Inflammatory macrophage treated with lipopolysaccharide for 1 hour (primary cell): ENCODE measurements around the gene FBXW7.

Experiments used
- DNase-seq, 2 donors: peaks; one replicate each; pipeline ENCODE4 v3.0.0-alpha.2; 2020 to 2022

Gene FBXW7

DNA sequence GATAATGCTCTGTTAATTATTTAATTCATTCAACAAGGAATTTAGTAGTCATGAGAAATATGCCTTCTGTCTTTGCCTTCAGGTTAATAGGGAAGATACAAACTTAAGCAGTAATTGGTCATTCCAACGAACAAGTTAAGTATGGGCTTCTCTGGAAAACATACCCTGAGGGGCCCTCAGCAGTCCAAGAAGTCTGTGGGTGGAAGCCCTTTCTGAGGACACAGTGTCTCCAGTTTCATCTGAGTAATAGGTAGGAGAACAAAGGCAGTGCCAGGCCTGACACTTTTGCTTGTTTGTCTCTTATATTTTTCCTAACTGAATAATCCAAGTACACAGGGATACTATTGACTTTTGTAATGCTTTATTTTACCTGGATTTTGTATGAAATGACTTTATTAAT is 262.5 kb downstream of the FBXW7 start:
- no peak for DNase-seq
